ENCODE results near the gene RSPH6A.

DNA sequence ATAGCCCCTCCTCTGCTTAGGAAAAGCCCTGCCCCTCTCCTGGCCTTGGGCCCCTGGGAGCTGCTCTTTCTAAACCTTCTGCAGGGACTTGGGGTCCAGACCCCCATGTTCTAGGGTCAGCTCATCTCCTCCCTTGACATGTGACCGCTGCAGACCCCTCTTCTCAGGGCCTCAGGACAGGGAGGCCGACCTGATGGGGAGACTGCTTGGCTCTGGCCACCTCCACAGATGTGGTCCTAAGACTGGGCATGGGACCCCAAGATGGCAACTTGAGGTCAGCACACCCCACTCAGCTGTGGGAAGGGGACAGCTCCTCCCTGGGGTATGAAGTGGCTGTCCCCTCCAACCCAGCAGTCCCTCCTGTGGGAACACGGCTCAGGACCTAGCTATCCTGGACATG is 42.2 kb downstream of the RSPH6A start:
- TF ChIP-seq, protein P1, sequence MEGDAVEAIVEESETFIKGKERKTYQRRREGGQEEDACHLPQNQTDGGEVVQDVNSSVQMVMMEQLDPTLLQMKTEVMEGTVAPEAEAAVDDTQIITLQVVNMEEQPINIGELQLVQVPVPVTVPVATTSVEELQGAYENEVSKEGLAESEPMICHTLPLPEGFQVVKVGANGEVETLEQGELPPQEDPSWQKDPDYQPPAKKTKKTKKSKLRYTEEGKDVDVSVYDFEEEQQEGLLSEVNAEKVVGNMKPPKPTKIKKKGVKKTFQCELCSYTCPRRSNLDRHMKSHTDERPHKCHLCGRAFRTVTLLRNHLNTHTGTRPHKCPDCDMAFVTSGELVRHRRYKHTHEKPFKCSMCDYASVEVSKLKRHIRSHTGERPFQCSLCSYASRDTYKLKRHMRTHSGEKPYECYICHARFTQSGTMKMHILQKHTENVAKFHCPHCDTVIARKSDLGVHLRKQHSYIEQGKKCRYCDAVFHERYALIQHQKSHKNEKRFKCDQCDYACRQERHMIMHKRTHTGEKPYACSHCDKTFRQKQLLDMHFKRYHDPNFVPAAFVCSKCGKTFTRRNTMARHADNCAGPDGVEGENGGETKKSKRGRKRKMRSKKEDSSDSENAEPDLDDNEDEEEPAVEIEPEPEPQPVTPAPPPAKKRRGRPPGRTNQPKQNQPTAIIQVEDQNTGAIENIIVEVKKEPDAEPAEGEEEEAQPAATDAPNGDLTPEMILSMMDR (conservative IDR thresholded peaks at IDR 0.05 in 1 of 2, IDR thresholded peaks at IDR 0.05 in 1 of 2; ENCODE audit: low read depth in 1 of 2, low read length in 2 of 2), result no peak
- TF ChIP-seq EZH2 (IDR thresholded peaks at IDR 0.05; ENCODE audit: low read length, missing control alignments), result no peak

Measured in fibroblast of lung (primary cell).